Measurements from ENCODE around the gene KRTAP10-12. TPM values are rescaled to one million over a fixed set of nuclear protein-coding genes. Genes with fewer than 3 reads are reported as not detected.

Gene KRTAP10-12
- polyA plus RNA-seq, 2 of the 4 experiments (the other 2 are of a cell fraction) = not detected

GRCh38 chr21:44724926-44725325, 28.0 kb downstream of the KRTAP10-12 start:
- no peak for ATAC-seq
- Histone ChIP-seq H3K4me3 (no peak overlapping the region), H3K27ac (no peak overlapping the region), H3K4me2 (no peak overlapping the region), H3K4me1 (no peaks in the 10 kb centered on the region), H3K9me3 (no peaks in the 10 kb centered on the region)
- TF ChIP-seq CTCF (IDR thresholded peaks at IDR 0.05) (no peak), CEBPB (IDR thresholded peaks at IDR 0.05) (no peak), MAFK (IDR thresholded peaks at IDR 0.05; ENCODE audit: partially characterized antibody) (no peak), SREBF2 (IDR thresholded peaks at IDR 0.05) (no peak), POLR2AphosphoS2 (conservative IDR thresholded peaks at IDR 0.05; ENCODE audit: low read length) (no peak), EHF (CRISPR knock-in tag; IDR thresholded peaks at IDR 0.05) (no peak), ZNF302 (CRISPR knock-in tag; IDR thresholded peaks at IDR 0.05) (no peak), POLR2A (IDR thresholded peaks at IDR 0.05; ENCODE audit: low read length) (no peak), E2F6 (IDR thresholded peaks at IDR 0.05; ENCODE audit: borderline replicate concordance, low read depth) (no peak), USF2 (IDR thresholded peaks at IDR 0.05) (no peak), MYC (IDR thresholded peaks at IDR 0.05; ENCODE audit: borderline replicate concordance, low read length) (no peak), EHMT2 (IDR thresholded peaks at IDR 0.05; ENCODE audit: low read depth) (no peak), RARB (CRISPR knock-in tag; IDR thresholded peaks at IDR 0.05) (no peak)
- 69% methylated on average over 14 of the region's 14 CpGs for WGBS (ENCODE audit: missing lambda C conversion rate)
- FAIRE-seq = no peak
- POLR2A ChIA-PET = no interaction called here
- CTCF ChIA-PET = interaction anchor here (0.6 kb wide), 1 partner anchor 193 kb away, joined by 3 read pairs; no protein-coding TSS in a partner anchor
- no peak for DNase-seq (ENCODE audit: low read depth in 1 of 2, low spot score in 1 of 2)

GRCh38 chr21:44726826-44727225, 29.9 kb downstream of the KRTAP10-12 start:
- CTCF ChIA-PET = interaction anchor here (0.9 kb wide), 1 partner anchor 13 kb away, joined by 3 read pairs; no protein-coding TSS in a partner anchor
- POLR2A ChIA-PET = no interaction called here
- Histone ChIP-seq H3K9me3 (no peaks in the 10 kb centered on the region), H3K27ac (no peak overlapping the region), H3K4me1 (no peaks in the 10 kb centered on the region), H3K4me2 (no peak overlapping the region), H3K4me3 (no peak overlapping the region)
- 50% methylated on average over 4 of the region's 6 CpGs for WGBS (ENCODE audit: missing lambda C conversion rate)
- ATAC-seq (no peak), FAIRE-seq (no peak), DNase-seq (ENCODE audit: low read depth in 1 of 2, low spot score in 1 of 2) (no peak)
- TF ChIP-seq ELK1 (IDR thresholded peaks at IDR 0.05; ENCODE audit: low read depth, low read length) (no peak), ZC3H11A (IDR thresholded peaks at IDR 0.05) (no peak), BCL3 (IDR thresholded peaks at IDR 0.05) (no peak), ZFP36 (IDR thresholded peaks at IDR 0.05; ENCODE audit: borderline replicate concordance, partially characterized antibody) (no peak), NR3C1 (IDR thresholded peaks at IDR 0.05) (no peak), ZSCAN20 (CRISPR knock-in tag; IDR thresholded peaks at IDR 0.05) (no peak), CHD2 (IDR thresholded peaks at IDR 0.05; ENCODE audit: low read length, partially characterized antibody) (no peak), HOXB5 (CRISPR knock-in tag; IDR thresholded peaks at IDR 0.05) (no peak), FOXS1 (CRISPR knock-in tag; IDR thresholded peaks at IDR 0.05) (no peak), USF2 (IDR thresholded peaks at IDR 0.05) (no peak), PHF8 (IDR thresholded peaks at IDR 0.05; ENCODE audit: borderline replicate concordance, low read depth) (no peak), MAZ (IDR thresholded peaks at IDR 0.05; ENCODE audit: borderline replicate concordance, low read depth, low read length) (no peak), NFE2L2 (conservative IDR thresholded peaks at IDR 0.05; ENCODE audit: low read length) (no peak), HEYL (CRISPR knock-in tag; IDR thresholded peaks at IDR 0.05) (no peak), NPAS2 (CRISPR knock-in tag; IDR thresholded peaks at IDR 0.05; ENCODE audit: borderline replicate concordance) (no peak), EHMT2 (IDR thresholded peaks at IDR 0.05; ENCODE audit: low read depth) (no peak), JUN (IDR thresholded peaks at IDR 0.05) (no peak), CEBPB (IDR thresholded peaks at IDR 0.05) (no peak)
